OCI-LY7 (cell line): ENCODE results near the gene SOWAHA. TPM values are rescaled to one million over a fixed set of nuclear protein-coding genes. Genes with fewer than 3 reads are reported as not detected.

Source experiments
- BruUV-seq: library from RNA; stranded (reverse); fragments of 400-500 nt; replicated peaks from 2 replicates; lab custom pipeline; 2021; lab: Mats Ljungman, UMichigan
- CTCF ChIA-PET: fragments of 300-600 bp; sonication (Branson Sonifier 250); formaldehyde crosslinking; loops from one replicate; lab custom pipeline; 2022; ENCODE audit warnings: antibody characterized with exemption; ENCODE audit not compliant: unreplicated experiment; lab: Charles Lee
- POLR2A ChIA-PET: fragments of 300-600 bp; sonication (Branson Sonifier 250); formaldehyde crosslinking; loops from one replicate; lab custom pipeline; 2022; ENCODE audit warnings: antibody characterized with exemption; lab: Charles Lee
- DNase-seq: peaks from one replicate; pipeline ENCODE4 v3.0.0-alpha.2; 2015; ENCODE audit warnings: low spot score
- H2AFZ ChIP-seq: fragments of 200-600 bp; sonication (generic), shearing (Covaris generic); 2 replicates; pipeline ENCODE4 v1.6.1; 2014; ENCODE audit warnings: mild to moderate bottlenecking, antibody characterized with exemption, low read length, moderate library complexity
- H3K27ac ChIP-seq: fragments of 200-600 bp; sonication (generic); 2 replicates; pipeline ENCODE4 v1.5.1; 2014; ENCODE audit warnings: mixed run types, low read depth, mild to moderate bottlenecking, moderate library complexity, low read length, inconsistent platforms; ENCODE audit not compliant: poor library complexity, severe bottlenecking
- H3K36me3 ChIP-seq: fragments of 200-600 bp; sonication (generic); 2 replicates; pipeline ENCODE4 v1.6.1; 2014; ENCODE audit warnings: mild to moderate bottlenecking, antibody characterized with exemption, low read length, moderate library complexity, mixed read lengths; ENCODE audit not compliant: insufficient read depth
- H3K4me1 ChIP-seq: fragments of 200-600 bp; sonication (generic); 2 replicates; pipeline ENCODE4 v1.5.1; 2014; ENCODE audit warnings: mild to moderate bottlenecking, low read length; ENCODE audit not compliant: insufficient read depth, poor library complexity, severe bottlenecking
- H3K4me2 ChIP-seq: fragments of 200-600 bp; sonication (generic); 2 replicates; pipeline ENCODE4 v1.6.1; 2014; ENCODE audit warnings: mild to moderate bottlenecking, low read length
- H3K4me3 ChIP-seq: fragments of 200-600 bp; sonication (generic); 2 replicates; pipeline ENCODE4 v1.5.1; 2014; ENCODE audit warnings: mild to moderate bottlenecking, low read depth, low read length; ENCODE audit not compliant: poor library complexity, severe bottlenecking
- H3K79me2 ChIP-seq: fragments of 200-600 bp; sonication (generic); 2 replicates; pipeline ENCODE4 v1.6.1; 2016; ENCODE audit warnings: low read depth, mild to moderate bottlenecking, low read length, moderate library complexity, mixed read lengths; ENCODE audit not compliant: insufficient read depth
- H3K9me2 ChIP-seq: fragments of 200-600 bp; sonication (generic); 2 replicates; pipeline ENCODE4 v1.6.1; 2016; ENCODE audit warnings: mild to moderate bottlenecking, low read length, mixed read lengths; ENCODE audit not compliant: insufficient read depth
- H3K9me3 ChIP-seq: fragments of 200-600 bp; sonication (generic); 2 replicates; pipeline ENCODE4 v1.6.1; 2014; ENCODE audit warnings: mild to moderate bottlenecking, mixed run types, low read length, mixed read lengths
- H4K20me1 ChIP-seq: fragments of 200-600 bp; sonication (generic); 2 replicates; pipeline ENCODE4 v1.6.1; 2014; ENCODE audit warnings: mild to moderate bottlenecking, antibody characterized with exemption, low read length, moderate library complexity, mixed read lengths; ENCODE audit not compliant: insufficient read depth
- CTCF ChIP-seq: fragments of 200-600 bp; sonication (generic); conservative IDR thresholded peaks from 2 replicates; pipeline ENCODE4 v1.5.1; 2014; ENCODE audit warnings: mild to moderate bottlenecking, antibody characterized with exemption, low read length, moderate library complexity, mixed read lengths
- EZH2phosphoT487 ChIP-seq: fragments of 200-600 bp; sonication (generic); IDR thresholded peaks from 2 replicates; pipeline ENCODE4 v1.6.1; 2018; ENCODE audit warnings: low read depth, borderline replicate concordance, mild to moderate bottlenecking, mixed run types, antibody characterized with exemption, low read length, moderate library complexity, mixed read lengths
- intact Hi-C: fragments of 100-400 bp; cut with micrococcal nuclease; formaldehyde crosslinking; loops from one replicate; pipeline ENCODE4 v1.10.0; 2022; ENCODE audit not compliant: unreplicated experiment
- total RNA-seq, 2 experiments: library from RNA; depleted of rRNA in 1 of 2; stranded (reverse); fragments of >200 nt in 1 of 2; shearing (Covaris generic) in 1 of 2; gene quantifications; 2 replicates each; pipeline ENCODE4 v1.2.3, GENCODE V29; 2014 to 2022

The SOWAHA gene
- total RNA-seq, 2 experiments from 2014 or later: not detected

DNA sequence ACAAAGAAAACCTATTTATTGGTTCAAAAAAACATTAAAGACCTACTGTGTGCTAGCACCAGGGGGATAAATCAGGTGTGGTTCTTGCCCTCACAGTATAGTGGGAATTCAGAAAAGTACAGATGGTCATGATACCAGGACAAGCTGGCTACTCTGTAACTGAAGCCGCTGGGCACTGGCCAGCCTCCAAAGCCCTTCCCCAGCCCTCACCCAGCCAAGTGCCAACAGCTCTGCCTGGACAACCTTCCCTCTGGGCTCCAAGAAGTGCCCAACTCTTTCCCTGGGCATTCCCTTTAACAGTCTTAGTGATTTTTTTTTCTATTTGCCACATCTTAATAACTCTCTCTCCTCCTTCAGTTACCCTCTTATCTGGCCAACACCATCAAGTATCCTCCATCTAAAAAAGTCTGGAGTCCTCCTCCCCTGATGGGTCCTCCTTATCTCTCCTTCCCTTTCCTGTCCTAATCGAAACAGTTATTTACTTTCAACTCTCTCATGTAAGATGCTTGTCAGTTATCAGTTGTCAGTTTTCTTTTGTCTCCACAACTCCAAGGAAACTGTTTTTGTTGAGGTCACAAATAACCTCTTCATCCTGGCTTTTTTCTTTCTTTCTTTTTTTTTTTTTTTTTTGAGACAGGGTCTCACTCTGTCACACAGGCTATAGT is 22.8 kb upstream of the SOWAHA start:
- Histone ChIP-seq H3K9me2 (no peaks in the 10 kb centered on the region), H3K4me3 (no peak overlapping the region), H2AFZ (no peak overlapping the region), H3K4me1 (no peaks in the 10 kb centered on the region), H3K4me2 (no peak overlapping the region), H3K36me3 (no peaks in the 10 kb centered on the region), H3K9me3 (no peaks in the 10 kb centered on the region), H3K27ac (no peak overlapping the region), H4K20me1 (no peaks in the 10 kb centered on the region), H3K79me2 (no peaks in the 10 kb centered on the region)
- TF ChIP-seq EZH2phosphoT487 (no peak), CTCF (no peak)
- BruUV-seq: no TSS peak
- intact Hi-C loops: no loop called here
- ChIA-PET CTCF (interaction anchor here (0.6 kb wide), 1 partner anchor 435 kb away, joined by 3 read pairs; no protein-coding TSS in a partner anchor), POLR2A (interaction anchor here (0.6 to 1.0 kb wide), 3 partner anchors 9 to 253 kb away, joined by 3 to 6 read pairs (median 3); no protein-coding TSS in a partner anchor)
- DNase-seq: no peak

DNA sequence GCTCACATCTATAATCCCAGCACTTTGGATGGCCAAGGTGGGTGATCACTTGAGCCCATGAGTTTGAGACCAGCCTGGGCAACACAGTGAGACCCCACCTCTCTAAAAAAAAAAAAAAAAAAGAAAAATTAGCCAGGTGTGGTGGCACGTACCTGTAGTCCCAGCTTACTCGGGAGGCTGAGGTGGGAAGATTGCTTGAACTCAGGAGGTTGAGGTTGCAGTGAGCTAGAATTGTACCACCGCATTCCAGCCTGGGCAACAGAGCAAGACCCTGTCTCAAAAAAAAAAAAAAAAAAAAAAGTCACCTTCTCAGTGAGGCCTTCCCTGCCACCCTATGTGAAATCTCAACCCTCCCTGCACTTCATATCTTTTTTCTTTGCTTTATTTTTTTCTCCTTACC is 22.1 kb upstream of the SOWAHA start:
- POLR2A ChIA-PET: interaction anchor here (0.6 to 1.0 kb wide), 4 partner anchors 9 to 253 kb away, joined by 3 to 6 read pairs (median 4); no protein-coding TSS in a partner anchor
- CTCF ChIA-PET: interaction anchor here (0.6 kb wide), 1 partner anchor 435 kb away, joined by 3 read pairs; no protein-coding TSS in a partner anchor

DNA sequence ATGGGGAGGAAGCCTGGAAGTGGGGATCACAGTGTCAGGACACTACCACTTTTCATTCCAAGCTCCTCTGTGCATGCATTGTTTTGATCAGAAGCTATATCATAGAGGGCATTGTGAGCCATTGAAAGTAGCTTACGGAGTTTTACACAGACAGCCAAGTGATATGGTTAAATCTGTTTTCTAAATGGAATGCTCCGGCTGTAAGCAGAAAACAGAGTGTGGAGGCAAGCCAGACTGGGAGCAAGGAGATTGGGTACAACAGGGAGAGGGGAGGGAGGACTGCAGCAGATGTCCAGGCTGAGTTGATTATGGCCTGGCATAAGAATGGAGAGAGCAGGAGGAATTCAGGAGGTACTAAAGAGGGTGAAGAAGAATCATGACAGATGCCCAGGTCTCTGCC is 15.5 kb upstream of the SOWAHA start:
- intact Hi-C loops: no loop called here
- ChIA-PET CTCF (no interaction called here), POLR2A (no interaction called here)
- Histone ChIP-seq H3K27ac (no peak overlapping the region), H3K4me3 (no peak overlapping the region), H4K20me1 (no peaks in the 10 kb centered on the region), H3K79me2 (no peaks in the 10 kb centered on the region), H3K9me3 (no peaks in the 10 kb centered on the region), H3K4me1 (no peaks in the 10 kb centered on the region), H3K4me2 (no peak overlapping the region), H2AFZ (no peak overlapping the region), H3K36me3 (no peaks in the 10 kb centered on the region), H3K9me2 (no peaks in the 10 kb centered on the region)
- no TSS peak for BruUV-seq
- TF ChIP-seq CTCF: no peak
- TF ChIP-seq EZH2phosphoT487: no peak
- DNase-seq: no peak

More for the DNA sequence above, 22.1 kb upstream of the SOWAHA start:
- Histone ChIP-seq H4K20me1 (no peaks in the 10 kb centered on the region), H2AFZ (no peak overlapping the region), H3K79me2 (no peaks in the 10 kb centered on the region), H3K4me2 (no peak overlapping the region), H3K4me1 (no peaks in the 10 kb centered on the region), H3K9me3 (no peaks in the 10 kb centered on the region), H3K9me2 (no peaks in the 10 kb centered on the region), H3K4me3 (no peak overlapping the region), H3K36me3 (no peaks in the 10 kb centered on the region), H3K27ac (no peak overlapping the region)
- DNase-seq: no peak
- BruUV-seq: no TSS peak
- no peak for TF ChIP-seq EZH2phosphoT487
- intact Hi-C loops: no loop called here
